Measurements from ENCODE around the gene DCAF15.

DNA sequence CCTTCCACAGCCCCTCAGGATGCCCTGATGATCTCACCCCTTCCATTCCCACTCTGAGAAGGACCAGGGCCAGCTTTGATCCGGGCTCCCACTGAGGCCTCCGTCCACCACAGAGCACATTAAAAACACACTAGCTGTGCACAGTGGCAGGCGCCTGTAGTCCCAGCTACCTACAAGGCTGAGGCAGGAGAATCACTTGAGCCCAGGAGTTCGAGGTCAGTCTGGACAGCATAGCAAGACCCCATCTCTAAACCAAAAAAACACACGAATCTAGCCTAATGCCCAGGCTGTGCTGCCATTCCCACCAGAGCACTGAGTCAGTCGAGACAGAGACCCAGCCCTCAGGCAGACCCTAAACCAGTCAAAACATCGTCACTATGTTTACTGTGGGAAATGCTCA, 39.7 kb downstream of the DCAF15 start:
- no peak for TF ChIP-seq EZH2 (IDR thresholded peaks at IDR 0.05)
- no peak for TF ChIP-seq FOXP2 (optimal IDR thresholded peaks at IDR 0.05; ENCODE audit: control extremely low read depth, extremely low read length, insufficient read depth)
